Measurements from ENCODE around the gene WWOX.

Gene WWOX

GRCh38 chr16:78438632-78439031 is 339.2 kb downstream of the WWOX start:
- DNase-seq (ENCODE audit: low read depth) = no peak

GRCh38 chr16:78439646-78440045 is 340.2 kb downstream of the WWOX start:
- no peak for DNase-seq (ENCODE audit: low read depth)

- no peak for DNase-seq (ENCODE audit: low read depth)
Measured at GRCh38 chr16:78441298-78441697, 341.8 kb downstream of the WWOX start.

- no peak for DNase-seq (ENCODE audit: low read depth)
Measured at GRCh38 chr16:78443542-78444364, 344.3 kb downstream of the WWOX start.

- DNase-seq (ENCODE audit: low read depth) = no peak
Measured at GRCh38 chr16:78445818-78446217, 346.4 kb downstream of the WWOX start.

- DNase-seq (ENCODE audit: low read depth) = no peak
Measured at GRCh38 chr16:78446486-78446885, 347.0 kb downstream of the WWOX start.

GRCh38 chr16:78446992-78447563 is 347.6 kb downstream of the WWOX start:
- DNase-seq (ENCODE audit: low read depth) = no peak

- DNase-seq (ENCODE audit: low read depth) = no peak
Measured at GRCh38 chr16:78448658-78449271, 349.3 kb downstream of the WWOX start.

- no peak for DNase-seq (ENCODE audit: low read depth)
Measured at GRCh38 chr16:78450255-78450654, 350.8 kb downstream of the WWOX start.

GRCh38 chr16:78452025-78452555 is 352.6 kb downstream of the WWOX start:
- no peak for DNase-seq (ENCODE audit: low read depth)

- DNase-seq (ENCODE audit: low read depth) = no peak
Measured at GRCh38 chr16:78455861-78456260, 356.4 kb downstream of the WWOX start.

GRCh38 chr16:78458588-78458987 is 359.1 kb downstream of the WWOX start:
- no peak for DNase-seq (ENCODE audit: low read depth)

- no peak for DNase-seq (ENCODE audit: low read depth)
Measured at GRCh38 chr16:78460428-78460827, 361.0 kb downstream of the WWOX start.

GRCh38 chr16:78461087-78461486 is 361.6 kb downstream of the WWOX start:
- DNase-seq (ENCODE audit: low read depth) = no peak

GRCh38 chr16:78461496-78462287 is 362.2 kb downstream of the WWOX start:
- DNase-seq (ENCODE audit: low read depth) = no peak

GRCh38 chr16:78462288-78463208 is 363.1 kb downstream of the WWOX start:
- DNase-seq (ENCODE audit: low read depth) = no peak

- DNase-seq (ENCODE audit: low read depth) = no peak
Measured at GRCh38 chr16:78463591-78463990, 364.1 kb downstream of the WWOX start.

GRCh38 chr16:78464833-78465232 is 365.4 kb downstream of the WWOX start:
- no peak for DNase-seq (ENCODE audit: low read depth)

GRCh38 chr16:78465730-78466129 is 366.3 kb downstream of the WWOX start:
- no peak for DNase-seq (ENCODE audit: low read depth)

- DNase-seq (ENCODE audit: low read depth) = no peak
Measured at GRCh38 chr16:78469787-78470186, 370.3 kb downstream of the WWOX start.

- no peak for DNase-seq (ENCODE audit: low read depth)
Measured at GRCh38 chr16:78473031-78473699, 373.7 kb downstream of the WWOX start.
